ENCODE measurements around the gene RETREG2.
"Not testable (repeated sequence)": the region's sequence is repeated elsewhere in the genome, so short reads cannot be mapped to it uniquely, and the experiment has no call there.

The RETREG2 gene

GRCh38 chr2:219182331-219183150, 4.5 kb downstream of the RETREG2 start:
- no peak overlapping the region for H3K4me3 ChIP-seq
- H3K27ac ChIP-seq = no peak overlapping the region

- H3K27ac ChIP-seq = no peak overlapping the region
These were observed 5.2 kb downstream of the RETREG2 start for GRCh38 chr2:219183151-219183772.

GRCh38 chr2:219184121-219184520, 6.0 kb downstream of the RETREG2 start:
- no peak overlapping the region for H3K4me3 ChIP-seq
- no peak overlapping the region for H3K27ac ChIP-seq

More at GRCh38 chr2:219183151-219183772, 5.2 kb downstream of the RETREG2 start:
- no peak overlapping the region for H3K4me3 ChIP-seq

- Histone ChIP-seq H3K4me3 (no peak overlapping the region), H3K27ac (no peak overlapping the region)
These were observed 8.8 kb downstream of the RETREG2 start for GRCh38 chr2:219186754-219187456.

DNA sequence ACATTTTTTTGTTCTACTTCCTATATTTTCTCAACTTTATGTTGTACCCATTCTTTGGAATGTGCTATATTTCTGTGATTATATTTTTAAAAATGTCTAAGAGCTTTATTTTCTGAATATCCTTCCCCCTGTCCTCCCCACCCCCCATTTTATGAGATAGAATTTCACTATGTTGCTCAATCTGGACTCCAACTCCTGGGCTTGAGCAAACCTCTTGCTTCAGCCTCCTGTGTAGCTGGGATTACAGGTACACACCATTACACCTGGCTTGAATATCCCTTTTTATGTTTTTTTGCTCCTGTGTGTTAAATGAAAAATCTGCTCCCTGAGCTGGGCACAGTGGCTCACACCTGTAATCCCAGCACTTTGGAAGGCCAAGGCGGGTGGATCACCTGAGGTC, 19.3 kb downstream of the RETREG2 start:
- H3K4me3 ChIP-seq = no peak overlapping the region
- H3K27ac ChIP-seq = no peak overlapping the region

- H3K4me3 ChIP-seq = no peak overlapping the region
- H3K27ac ChIP-seq = no peak overlapping the region
These were observed 20.9 kb downstream of the RETREG2 start for GRCh38 chr2:219198974-219199373.

GRCh38 chr2:219199470-219200211, 21.6 kb downstream of the RETREG2 start:
- Histone ChIP-seq H3K4me3 (no peak overlapping the region), H3K27ac (no peak overlapping the region)

DNA sequence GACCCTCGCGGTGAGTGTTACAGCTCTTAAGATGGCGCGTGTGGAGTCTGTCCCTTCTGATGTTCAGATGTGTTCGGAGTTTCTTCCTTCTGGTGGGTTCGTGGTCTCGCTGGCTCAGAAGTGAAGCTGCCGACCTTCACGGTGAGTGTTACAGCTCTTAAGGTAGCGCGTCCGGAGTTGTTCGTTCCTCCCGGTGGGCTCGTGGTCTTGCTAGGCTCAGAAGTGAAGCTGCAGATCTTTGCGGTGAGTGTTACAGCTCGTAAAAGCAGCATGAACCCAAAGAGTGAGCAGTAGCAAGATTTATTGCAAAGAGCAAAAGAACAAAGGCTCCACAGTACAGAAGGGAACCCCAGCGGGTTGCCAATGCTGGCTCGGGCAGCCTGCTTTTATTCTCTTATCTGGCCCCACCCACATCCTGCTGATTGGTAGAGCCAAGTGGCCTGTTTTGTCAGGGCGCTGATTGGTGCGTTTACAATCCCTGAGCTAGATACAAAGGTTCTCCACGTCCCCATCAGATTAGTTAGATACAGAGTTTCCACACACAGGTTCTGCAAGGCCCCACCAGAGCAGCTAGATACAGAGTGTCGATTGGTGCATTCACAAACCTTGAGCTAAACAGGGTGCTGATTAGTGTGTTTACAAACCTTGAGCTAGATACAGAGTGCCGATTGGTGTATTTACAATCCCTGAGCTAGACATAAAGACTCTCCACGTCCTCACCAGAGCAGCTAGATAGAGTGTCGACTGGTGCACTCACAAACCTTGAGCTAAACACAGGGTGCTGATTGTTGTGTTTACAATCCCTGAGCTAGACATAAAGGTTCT, 22.6 kb downstream of the RETREG2 start:
- not testable (repeated sequence) for H3K27ac ChIP-seq

GRCh38 chr2:219201331-219201730, 23.3 kb downstream of the RETREG2 start:
- not testable (repeated sequence) for H3K27ac ChIP-seq

More for the DNA sequence above, 22.6 kb downstream of the RETREG2 start:
- not testable (repeated sequence) for H3K4me3 ChIP-seq

DNA sequence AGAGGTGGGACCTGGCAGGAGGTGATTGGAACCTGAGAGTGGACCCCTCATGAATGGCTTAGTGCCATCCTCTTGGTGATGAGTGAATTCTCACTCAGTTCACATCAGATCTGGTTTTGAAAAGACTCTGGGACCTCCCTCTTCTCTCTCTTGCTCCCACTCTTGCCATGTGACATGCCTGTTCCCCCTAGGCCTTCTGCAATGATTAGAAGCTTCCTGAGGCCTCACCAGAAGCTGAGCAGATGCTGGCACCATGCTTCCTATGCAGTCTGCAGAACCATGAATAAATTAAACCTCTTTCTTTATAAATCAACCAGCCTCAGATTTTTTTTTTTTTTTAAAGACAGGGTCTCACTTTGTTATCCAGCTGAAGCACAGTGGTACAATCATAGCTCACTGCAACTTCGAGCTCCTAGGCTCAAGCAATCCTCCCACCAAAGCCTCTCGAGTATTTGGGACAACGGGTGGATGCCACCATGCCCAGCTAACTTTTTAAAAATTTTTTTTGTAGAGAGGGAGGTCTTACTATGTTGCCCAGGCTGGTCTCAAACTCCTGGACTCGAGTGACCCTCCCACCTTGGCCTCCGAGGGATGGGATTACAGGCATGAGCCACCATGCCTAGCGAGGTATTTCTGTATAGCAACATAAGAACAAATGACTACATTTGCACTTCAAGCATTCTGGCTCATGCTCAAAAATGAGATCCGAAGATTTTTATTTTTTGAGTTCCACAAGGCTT, 26.5 kb downstream of the RETREG2 start:
- Histone ChIP-seq H3K4me3 (no peak overlapping the region), H3K27ac (no peak overlapping the region)

More at GRCh38 chr2:219201331-219201730, 23.3 kb downstream of the RETREG2 start:
- not testable (repeated sequence) for H3K4me3 ChIP-seq

- Histone ChIP-seq H3K4me3 (no peak overlapping the region), H3K27ac (no peak overlapping the region)
These were observed 27.1 kb downstream of the RETREG2 start for GRCh38 chr2:219205165-219205538.

DNA sequence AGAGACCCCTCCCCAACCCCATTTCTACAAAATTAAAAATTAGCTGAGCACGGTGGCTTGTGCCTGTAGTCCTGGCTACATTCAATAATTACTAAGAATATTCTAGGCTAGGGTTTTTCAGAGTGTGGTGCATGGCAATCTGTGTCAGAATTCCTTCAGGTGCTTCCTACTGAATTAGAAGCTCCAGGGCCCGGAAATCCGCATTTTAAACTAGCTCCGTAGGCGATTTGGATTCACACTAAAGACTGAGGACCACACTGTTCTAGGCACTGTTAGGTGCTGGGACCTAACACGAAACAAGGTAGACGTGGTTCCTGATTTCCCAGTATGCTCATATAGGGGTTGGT, 27.9 kb downstream of the RETREG2 start:
- peak overlapping the region in 20 of 21 experiments; percentile 78 to 97 (median 92) for H3K27ac ChIP-seq
- H3K4me3 ChIP-seq = peak overlapping the region; percentile 52 to 77 (median 66)

DNA sequence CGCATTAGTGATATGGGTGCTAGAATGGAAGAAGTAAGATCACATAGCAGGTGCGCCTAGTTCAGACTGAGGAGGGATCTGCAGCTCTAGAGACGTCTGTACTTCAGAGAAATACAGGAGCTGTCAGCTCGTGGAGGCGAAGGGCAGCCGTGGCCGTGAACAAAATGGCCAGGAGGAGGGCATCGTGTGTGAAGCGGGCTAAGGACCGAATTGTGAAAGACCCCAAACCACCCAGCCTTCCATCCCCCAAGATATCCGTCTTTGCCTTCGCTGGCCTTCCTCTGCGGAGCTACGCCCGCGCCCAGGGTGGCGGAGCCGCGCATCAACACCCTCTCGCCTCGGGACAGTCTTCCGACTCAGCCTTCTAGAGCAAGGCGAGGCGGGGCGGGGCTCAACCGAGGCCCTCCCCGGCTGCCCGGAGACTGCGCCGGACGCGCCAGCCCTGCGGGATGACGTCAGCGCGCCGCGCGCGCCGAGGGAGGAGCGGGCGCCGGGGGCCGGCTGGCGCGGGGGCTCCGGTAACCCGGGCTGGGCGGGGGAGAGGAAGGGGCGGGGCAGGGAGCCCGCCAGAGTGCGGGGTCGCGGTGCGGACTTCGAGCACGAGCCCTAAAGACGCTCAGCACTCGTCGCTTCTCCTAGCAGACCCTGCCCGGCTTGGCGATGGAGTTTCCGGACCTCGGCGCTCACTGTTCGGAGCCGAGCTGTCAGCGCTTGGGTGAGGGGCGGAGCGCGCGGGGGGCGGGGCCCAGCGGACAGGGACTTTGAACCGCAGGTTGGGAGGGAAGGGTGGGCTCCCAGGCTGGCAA, 28.5 kb downstream of the RETREG2 start, which contains the start of gene ZFAND2B:
Gene ZFAND2B (plus strand): TSS at position 455 of the 806 bp plus-strand sequence. CDS start 206 bp downstream, at position 661.
- Histone ChIP-seq H3K4me3 (peak within 1 kb of the TSS; percentile 52 to 77 (median 66)), H3K27ac (peak within 1 kb of the TSS; percentile 76 to 97 (median 91))

DNA sequence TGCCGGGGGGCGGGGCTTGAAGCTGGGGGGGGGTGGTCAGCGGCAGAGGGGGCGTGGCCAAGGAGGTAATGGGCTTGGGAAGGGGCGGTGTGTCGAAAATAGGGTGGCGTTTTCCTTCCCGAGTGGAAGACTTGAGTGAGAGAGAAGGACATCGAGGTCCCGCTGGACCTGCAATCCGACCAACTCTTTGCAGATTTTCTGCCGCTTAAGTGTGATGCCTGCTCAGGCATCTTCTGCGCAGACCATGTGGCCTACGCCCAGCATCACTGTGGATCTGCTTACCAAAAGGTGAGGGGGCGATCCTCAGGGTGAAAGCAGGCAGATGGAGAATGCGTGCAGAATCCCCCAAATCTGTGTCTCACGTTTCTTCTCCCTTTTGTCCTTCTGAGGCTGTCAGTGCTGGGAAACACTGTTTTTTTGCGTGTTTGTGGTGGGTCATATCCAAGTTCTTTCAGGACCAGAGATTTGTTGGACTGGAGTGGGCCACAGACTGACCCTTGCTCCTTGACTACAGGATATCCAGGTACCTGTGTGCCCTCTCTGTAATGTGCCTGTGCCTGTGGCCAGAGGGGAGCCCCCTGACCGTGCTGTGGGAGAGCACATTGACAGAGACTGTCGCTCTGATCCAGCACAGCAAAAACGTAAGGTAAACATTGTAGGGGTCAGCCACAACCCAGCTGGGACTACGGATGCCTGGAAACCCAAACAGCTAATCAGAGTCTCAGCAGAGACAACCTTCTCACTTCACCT, 29.2 kb downstream of the RETREG2 start:
- Histone ChIP-seq H3K27ac (peak overlapping the region; percentile 76 to 97 (median 91)), H3K4me3 (peak overlapping the region; percentile 52 to 77 (median 66))

GRCh38 chr2:219207884-219208740, 30.0 kb downstream of the RETREG2 start:
- Histone ChIP-seq H3K27ac (peak overlapping the region in 12 of 21 experiments; percentile 82 to 97 (median 92)), H3K4me3 (peak overlapping the region in 2 of 7 experiments; percentile 66 to 75)
